Activated CD4-positive, alpha-beta T cell treated with anti-CD3 and anti-CD28 coated beads, Interleukin-2, amount 10 ng/mL, durations not matched to agents 7 days and 5 days (primary cell): ENCODE results near the gene WDR82. TPM values are rescaled to one million over a fixed set of nuclear protein-coding genes. Genes with fewer than 3 reads are reported as not detected.
"Not testable (repeated sequence)": the region's sequence is repeated elsewhere in the genome, so short reads cannot be mapped to it uniquely, and the experiment has no call there.

Experiments used
- CTCF ChIA-PET: fragments of 350-600 bp; sonication (Branson Sonifier 250); formaldehyde crosslinking; loops from one replicate; lab custom pipeline; 2021; ENCODE audit warnings: antibody characterized with exemption; lab: Charles Lee
- POLR2A ChIA-PET: fragments of 350-600 bp; sonication (Branson Sonifier 250); formaldehyde crosslinking; loops from one replicate; lab custom pipeline; 2021; ENCODE audit warnings: antibody characterized with exemption; lab: Charles Lee
- DNase-seq: peaks from one replicate; pipeline ENCODE4 v3.0.0-alpha.2; 2020
- H3K27ac Mint-ChIP-seq: one replicate; pipeline ENCODE4 v1.8.0; 2021; ENCODE audit warnings: mild to moderate bottlenecking, moderate library complexity, mixed read lengths
- H3K27me3 Mint-ChIP-seq: one replicate; pipeline ENCODE4 v1.8.0; 2021; ENCODE audit warnings: mixed read lengths
- H3K36me3 Mint-ChIP-seq: one replicate; pipeline ENCODE4 v1.8.0; 2021; ENCODE audit warnings: low read depth, mixed read lengths
- H3K4me1 Mint-ChIP-seq: one replicate; pipeline ENCODE4 v1.8.0; 2021; ENCODE audit warnings: mixed read lengths
- H3K4me3 Mint-ChIP-seq: one replicate; pipeline ENCODE4 v1.8.0; 2021; ENCODE audit warnings: mild to moderate bottlenecking, moderate library complexity, mixed read lengths
- H3K9me3 Mint-ChIP-seq: one replicate; pipeline ENCODE4 v1.8.0; 2021; ENCODE audit warnings: mixed read lengths
- total RNA-seq, 2 experiments: library from RNA; stranded (reverse); gene quantifications; one replicate each; pipeline ENCODE4 v1.2.3, GENCODE V29; 2021

WDR82 gene
- total RNA-seq, 2 experiments from 2014 or later, result 140 to 143 TPM

DNA sequence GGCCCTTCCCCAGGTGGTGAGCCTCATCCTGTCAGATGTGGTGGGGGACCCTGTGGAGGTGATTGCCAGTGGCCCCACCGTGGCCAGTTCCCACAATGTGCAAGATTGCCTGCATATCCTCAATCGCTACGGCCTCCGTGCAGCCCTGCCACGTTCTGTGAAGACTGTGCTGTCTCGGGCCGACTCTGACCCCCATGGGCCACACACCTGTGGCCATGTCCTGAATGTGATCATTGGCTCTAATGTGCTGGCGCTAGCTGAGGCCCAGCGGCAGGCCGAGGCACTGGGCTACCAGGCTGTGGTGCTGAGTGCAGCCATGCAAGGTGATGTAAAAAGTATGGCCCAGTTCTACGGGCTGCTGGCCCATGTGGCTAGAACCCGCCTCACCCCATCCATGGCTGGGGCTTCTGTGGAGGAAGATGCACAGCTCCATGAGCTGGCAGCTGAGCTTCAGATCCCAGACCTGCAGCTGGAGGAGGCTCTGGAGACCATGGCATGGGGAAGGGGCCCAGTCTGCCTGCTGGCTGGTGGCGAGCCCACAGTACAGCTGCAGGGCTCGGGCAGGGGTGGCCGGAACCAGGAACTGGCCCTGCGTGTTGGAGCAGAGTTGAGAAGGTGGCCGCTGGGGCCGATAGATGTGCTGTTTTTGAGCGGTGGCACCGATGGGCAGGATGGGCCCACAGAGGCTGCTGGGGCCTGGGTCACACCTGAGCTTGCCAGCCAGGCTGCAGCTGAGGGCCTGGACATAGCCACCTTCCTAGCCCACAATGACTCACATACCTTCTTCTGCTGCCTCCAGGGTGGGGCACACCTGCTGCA is 14.0 kb upstream of the WDR82 start:
- ChIA-PET POLR2A (no interaction called here), CTCF (interaction anchor here (0.8 to 1.6 kb wide), 7 partner anchors 11 to 72 kb away, joined by 3 to 5 read pairs (median 3); no protein-coding TSS in a partner anchor)
- H3K4me1 Mint-ChIP-seq, result peaks cover 26% of the 10 kb centered on the region
- peaks cover 11% of the 10 kb centered on the region for H3K36me3 Mint-ChIP-seq
- H3K9me3 Mint-ChIP-seq, result no peaks in the 10 kb centered on the region
- H3K4me3 Mint-ChIP-seq, result no peak overlapping the region
- no peak overlapping the region for H3K27ac Mint-ChIP-seq
- DNase-seq, result no peak
- H3K27me3 Mint-ChIP-seq, result no peaks in the 10 kb centered on the region

DNA sequence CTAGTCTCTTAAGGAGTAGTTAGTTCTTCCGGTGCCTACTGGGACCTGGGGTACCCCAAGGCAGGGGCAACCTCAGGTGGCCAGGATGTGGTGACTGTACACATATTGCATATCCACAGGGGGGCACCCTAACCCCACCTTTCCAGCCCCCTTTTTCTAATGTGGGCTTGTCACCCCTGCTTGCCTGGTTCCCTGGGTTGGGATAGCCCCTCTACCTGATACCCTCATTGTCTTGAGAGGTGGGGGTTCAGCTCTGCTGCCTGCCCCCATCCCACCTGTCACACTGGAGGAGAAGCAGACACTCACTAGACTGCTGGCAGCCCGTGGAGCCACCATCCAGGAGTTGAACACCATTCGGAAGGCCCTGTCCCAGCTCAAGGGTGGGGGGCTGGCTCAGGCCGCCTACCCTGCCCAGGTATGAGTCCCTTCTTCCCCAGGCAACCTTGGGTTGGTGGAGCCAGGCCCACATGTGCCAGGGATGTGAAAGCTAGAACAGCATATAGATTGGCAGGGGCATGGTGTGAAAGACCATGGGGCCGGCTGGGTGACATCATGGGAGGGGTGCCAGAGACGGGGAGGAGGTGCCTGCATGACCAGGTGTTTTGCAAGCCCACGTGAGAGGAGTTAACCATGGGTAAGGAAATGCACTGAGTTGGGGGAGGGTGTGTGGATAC is 13.2 kb upstream of the WDR82 start:
- peak; percentile 60 for DNase-seq
- Mint-ChIP-seq H3K36me3 (peaks cover 16% of the 10 kb centered on the region), H3K4me3 (no peak overlapping the region), H3K27ac (no peak overlapping the region), H3K27me3 (no peaks in the 10 kb centered on the region), H3K4me1 (peaks cover 31% of the 10 kb centered on the region), H3K9me3 (no peaks in the 10 kb centered on the region)
- POLR2A ChIA-PET, result no interaction called here
- CTCF ChIA-PET, result interaction anchor here (0.8 to 1.6 kb wide), 6 partner anchors 10 to 71 kb away, joined by 3 to 5 read pairs (median 3); no protein-coding TSS in a partner anchor

- Mint-ChIP-seq H3K27me3 (no peaks in the 10 kb centered on the region), H3K4me1 (peaks cover 34% of the 10 kb centered on the region), H3K27ac (no peak overlapping the region), H3K9me3 (no peaks in the 10 kb centered on the region), H3K36me3 (peaks cover 16% of the 10 kb centered on the region), H3K4me3 (no peak overlapping the region)
- ChIA-PET CTCF (interaction anchor here (0.6 to 1.6 kb wide), 9 partner anchors 9 to 130 kb away, joined by 3 to 6 read pairs (median 3); partner anchors contain the start of gene WDR82), POLR2A (no interaction called here)
- DNase-seq, result no peak
Observed at GRCh38 chr3:52290596-52291507, 12.4 kb upstream of the WDR82 start.

DNA sequence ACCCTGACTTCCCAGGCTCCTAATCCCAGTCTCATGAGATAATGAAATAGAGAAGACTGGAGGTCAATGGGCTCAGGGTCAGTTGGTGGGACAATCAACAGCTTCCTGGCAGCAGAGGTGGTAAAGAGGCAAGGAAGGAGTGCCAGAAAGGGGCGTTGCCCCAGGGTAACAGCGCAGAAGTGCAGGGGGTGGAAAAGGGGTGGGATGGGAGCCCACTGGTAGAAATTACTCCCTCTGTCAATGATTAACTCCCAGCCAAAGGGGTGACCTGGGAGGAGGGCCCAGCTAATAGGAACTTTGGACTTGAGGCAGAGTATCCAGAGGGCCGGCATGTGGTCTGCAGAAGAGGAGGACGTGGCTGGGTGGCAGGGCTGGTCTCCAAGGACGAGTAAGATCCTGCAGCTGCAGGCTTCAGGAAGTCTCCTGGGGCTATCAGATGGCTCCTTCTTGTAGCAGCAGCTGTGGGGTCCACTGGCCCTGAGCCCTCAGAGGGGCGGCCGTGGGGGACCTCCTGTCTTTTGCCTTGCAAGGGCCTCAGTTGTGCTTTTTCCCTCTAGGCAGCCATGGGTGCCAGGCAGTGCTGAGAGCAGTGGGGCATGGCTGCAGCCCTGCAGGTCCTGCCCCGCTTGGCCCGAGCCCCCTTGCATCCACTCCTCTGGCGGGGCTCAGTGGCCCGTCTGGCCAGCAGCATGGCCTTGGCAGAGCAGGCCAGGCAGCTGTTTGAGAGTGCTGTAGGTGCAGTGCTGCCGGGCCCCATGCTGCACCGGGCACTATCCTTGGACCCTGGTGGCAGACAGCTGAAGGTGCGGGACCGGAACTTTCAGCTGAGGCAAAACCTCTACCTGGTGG is 11.5 kb upstream of the WDR82 start:
- H3K27me3 Mint-ChIP-seq, result no peaks in the 10 kb centered on the region
- peak overlapping the region; percentile 60 for H3K27ac Mint-ChIP-seq
- no peaks in the 10 kb centered on the region for H3K9me3 Mint-ChIP-seq
- POLR2A ChIA-PET, result no interaction called here
- H3K4me3 Mint-ChIP-seq, result peak overlapping the region; percentile 19
- peaks cover 16% of the 10 kb centered on the region for H3K36me3 Mint-ChIP-seq
- no peak for DNase-seq
- CTCF ChIA-PET, result interaction anchor here (0.6 to 2.9 kb wide), 9 partner anchors 8 to 129 kb away, joined by 3 to 14 read pairs (median 4); partner anchors contain the start of gene WDR82
- peaks cover 37% of the 10 kb centered on the region for H3K4me1 Mint-ChIP-seq

DNA sequence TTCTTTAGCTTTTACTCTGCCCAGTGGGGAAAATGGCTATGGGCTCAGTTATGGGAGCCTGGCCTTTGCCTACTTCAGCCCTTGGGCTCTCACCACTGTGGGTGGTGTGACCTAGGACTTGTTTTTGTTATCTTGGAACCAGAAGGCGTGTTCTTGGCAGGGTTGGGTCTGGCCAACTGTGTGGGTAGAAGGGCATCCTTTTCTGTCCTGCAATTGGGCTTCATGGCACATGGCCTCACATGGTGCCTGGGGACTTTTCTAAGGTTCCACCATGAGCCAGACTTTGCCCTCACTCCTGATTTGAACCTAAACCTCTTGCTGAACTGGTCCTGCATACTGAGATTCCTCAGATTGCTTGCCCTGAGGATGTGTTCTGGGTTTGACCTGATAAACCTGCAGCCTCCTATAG is 10.9 kb upstream of the WDR82 start:
- peak overlapping the region; percentile 19 for H3K4me3 Mint-ChIP-seq
- no peaks in the 10 kb centered on the region for H3K27me3 Mint-ChIP-seq
- peaks cover 16% of the 10 kb centered on the region for H3K36me3 Mint-ChIP-seq
- ChIA-PET POLR2A (no interaction called here), CTCF (interaction anchor here (0.7 to 2.9 kb wide), 8 partner anchors 8 to 123 kb away, joined by 3 to 14 read pairs (median 4); no protein-coding TSS in a partner anchor)
- H3K4me1 Mint-ChIP-seq, result peaks cover 40% of the 10 kb centered on the region
- no peaks in the 10 kb centered on the region for H3K9me3 Mint-ChIP-seq
- no peak for DNase-seq
- peak overlapping the region; percentile 60 for H3K27ac Mint-ChIP-seq

- Mint-ChIP-seq H3K36me3 (peaks cover 16% of the 10 kb centered on the region), H3K4me1 (peaks cover 45% of the 10 kb centered on the region), H3K9me3 (no peaks in the 10 kb centered on the region), H3K27ac (peak overlapping the region; percentile 100), H3K27me3 (no peaks in the 10 kb centered on the region), H3K4me3 (peak overlapping the region; percentile 100)
- no peak for DNase-seq
- CTCF ChIA-PET, result interaction anchor here (0.8 to 2.9 kb wide), 6 partner anchors 9 to 68 kb away, joined by 3 to 14 read pairs (median 4); no protein-coding TSS in a partner anchor
- POLR2A ChIA-PET, result interaction anchor here (1.9 kb wide), 1 partner anchor 134 kb away, joined by 5 read pairs; the partner anchor contains the start of gene POC1A
Observed at GRCh38 chr3:52288674-52289073, 10.2 kb upstream of the WDR82 start.

DNA sequence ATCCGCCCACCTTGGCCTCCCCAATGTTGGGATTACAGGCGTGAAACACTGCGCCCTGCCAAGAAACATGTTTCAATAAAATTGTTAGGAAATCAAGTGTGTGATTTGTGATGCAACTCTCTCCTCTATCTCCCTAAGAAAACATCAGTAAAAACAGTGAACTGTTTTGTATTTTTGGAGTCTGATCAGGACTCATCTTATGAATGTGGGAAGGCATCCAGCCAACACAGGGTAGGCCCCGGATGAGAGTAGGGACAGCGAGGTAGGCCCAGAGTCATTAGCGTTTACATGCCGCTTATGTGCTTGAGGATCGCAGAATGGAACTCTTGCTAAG is 8.3 kb upstream of the WDR82 start:
- peak overlapping the region; percentile 100 for H3K4me3 Mint-ChIP-seq
- peak overlapping the region; percentile 100 for H3K27ac Mint-ChIP-seq
- no peaks in the 10 kb centered on the region for H3K9me3 Mint-ChIP-seq
- ChIA-PET CTCF (interaction anchor here (0.8 to 1.2 kb wide), 4 partner anchors 10 to 158 kb away, joined by 3 to 5 read pairs (median 3); no protein-coding TSS in a partner anchor), POLR2A (no interaction called here)
- H3K27me3 Mint-ChIP-seq, result no peaks in the 10 kb centered on the region
- H3K36me3 Mint-ChIP-seq, result peaks cover 25% of the 10 kb centered on the region
- peaks cover 60% of the 10 kb centered on the region for H3K4me1 Mint-ChIP-seq
- no peak for DNase-seq

DNA sequence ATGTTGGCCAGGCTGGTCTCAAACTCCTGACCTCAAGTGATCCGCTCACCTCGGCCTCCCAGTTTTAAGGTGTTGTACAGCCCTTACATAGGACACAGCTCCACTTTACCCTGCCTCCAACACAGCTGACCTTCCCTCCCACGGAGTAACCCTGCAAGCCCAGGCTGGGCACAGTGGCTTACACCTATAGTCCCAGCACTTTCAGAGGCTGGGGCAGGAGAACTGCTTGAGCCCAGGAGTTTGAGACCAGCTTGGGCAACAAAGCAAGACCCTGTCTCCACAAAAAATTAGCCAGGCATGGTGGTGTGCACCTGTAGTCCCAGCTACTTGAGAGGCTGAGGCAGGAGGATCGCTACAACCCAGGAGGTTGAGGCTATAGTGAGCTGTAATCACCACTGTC is 5.6 kb upstream of the WDR82 start:
- Mint-ChIP-seq H3K27ac (peak overlapping the region; percentile 28), H3K4me1 (peaks cover 66% of the 10 kb centered on the region), H3K36me3 (peaks cover 27% of the 10 kb centered on the region)
- H3K27me3 Mint-ChIP-seq, H3K9me3 Mint-ChIP-seq, DNase-seq, POLR2A ChIA-PET, H3K4me3 Mint-ChIP-seq: not testable (repeated sequence)
- CTCF ChIA-PET, result interaction anchor here (1.0 to 2.5 kb wide), 7 partner anchors 32 to 64 kb away, joined by 3 to 10 read pairs (median 4); no protein-coding TSS in a partner anchor

DNA sequence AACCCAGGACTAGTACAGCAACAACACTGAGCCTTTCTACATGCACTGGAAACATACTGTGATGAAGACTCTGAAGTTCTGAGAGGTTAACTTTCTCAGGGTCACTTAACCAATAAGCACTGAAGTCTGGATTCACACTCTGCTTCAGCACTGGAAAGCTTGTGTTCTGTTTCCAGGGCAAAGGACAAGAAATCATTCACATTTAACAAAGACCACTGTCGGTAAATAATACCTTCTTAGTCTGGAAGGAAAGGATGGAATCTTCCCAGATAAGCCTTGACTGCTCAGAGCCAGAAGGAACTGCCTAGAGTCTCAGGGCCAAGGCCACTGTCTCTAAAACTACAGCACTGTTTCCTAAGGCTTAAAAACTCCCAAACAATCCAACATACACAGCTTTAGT is 4.9 kb upstream of the WDR82 start:
- Mint-ChIP-seq H3K4me1 (peaks cover 64% of the 10 kb centered on the region), H3K27ac (peak overlapping the region; percentile 83)
- DNase-seq, result no peak

DNA sequence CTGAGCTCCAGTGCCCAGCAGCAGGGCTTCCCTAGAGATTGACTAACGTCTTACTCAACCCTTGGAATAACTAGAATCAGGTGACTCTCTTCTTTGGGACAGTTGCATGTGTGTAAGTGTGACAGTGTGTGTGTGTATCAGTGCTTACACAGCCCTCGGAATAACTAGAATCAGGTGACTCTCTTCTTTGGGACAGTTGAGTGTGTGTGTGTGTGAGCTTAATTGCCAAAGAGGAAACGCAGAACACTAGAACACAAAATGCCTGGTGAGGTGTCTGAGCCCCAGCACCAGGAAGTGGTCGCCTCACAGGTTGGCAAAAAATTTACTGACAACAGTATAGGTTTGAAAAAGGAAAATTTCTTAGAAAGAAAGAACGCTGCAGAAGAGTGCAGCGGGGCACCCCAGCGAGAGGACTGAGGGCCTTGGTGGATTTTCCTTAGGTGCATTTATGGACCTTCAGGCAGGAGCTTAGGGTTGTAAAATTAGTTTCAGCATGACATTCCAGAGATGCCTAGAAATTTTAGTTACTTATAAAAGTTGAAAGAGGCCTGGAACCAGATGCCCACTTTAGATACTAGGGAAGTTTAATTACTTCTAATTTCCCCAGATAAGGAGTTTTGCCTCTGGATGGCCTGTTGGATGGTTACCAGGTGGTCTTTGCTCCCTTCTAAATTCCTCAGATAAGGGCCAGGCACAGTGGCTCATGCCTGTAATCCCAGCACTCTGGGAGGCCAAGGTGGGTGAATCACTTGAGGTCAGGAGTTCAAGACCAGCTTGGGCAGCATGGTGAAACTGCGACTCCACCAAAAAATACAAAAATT is 3.7 kb upstream of the WDR82 start:
- ChIA-PET POLR2A (interaction anchor here (0.6 to 1.5 kb wide), 3 partner anchors 11 to 969 kb away, joined by 3 to 5 read pairs (median 3); no protein-coding TSS in a partner anchor), CTCF (interaction anchor here (1.1 to 7.7 kb wide), 7 partner anchors 8 to 61 kb away, joined by 3 to 48 read pairs (median 6); partner anchors contain the start of gene PPM1M)
- Mint-ChIP-seq H3K36me3 (peaks cover 37% of the 10 kb centered on the region), H3K27me3 (no peaks in the 10 kb centered on the region), H3K4me3 (peak overlapping the region; percentile 64), H3K4me1 (peaks cover 64% of the 10 kb centered on the region), H3K9me3 (no peaks in the 10 kb centered on the region), H3K27ac (peak overlapping the region; percentile 96)
- DNase-seq, result peak; percentile 70

More for the DNA sequence above, 4.9 kb upstream of the WDR82 start:
- peaks cover 31% of the 10 kb centered on the region for H3K36me3 Mint-ChIP-seq
- no peaks in the 10 kb centered on the region for H3K27me3 Mint-ChIP-seq
- ChIA-PET POLR2A (interaction anchor here (1.5 kb wide), 1 partner anchor 12 kb away, joined by 5 read pairs; no protein-coding TSS in a partner anchor), CTCF (interaction anchor here (1.1 to 2.5 kb wide), 4 partner anchors 31 to 63 kb away, joined by 3 to 10 read pairs (median 4); no protein-coding TSS in a partner anchor)
- no peak overlapping the region for H3K4me3 Mint-ChIP-seq
- H3K9me3 Mint-ChIP-seq, result no peaks in the 10 kb centered on the region
